GM23338 (cell line): ENCODE data around the gene ZNF366. TPM values are rescaled to one million over a fixed set of nuclear protein-coding genes. Genes with fewer than 3 reads are reported as not detected.

Source experiments
- ATAC-seq: fragments of 200-7000 bp; cut with Tn5 transposase; 3 replicates; pipeline ENCODE4 v1.9.1; 2020
- DNase-seq: peaks from one replicate; pipeline ENCODE4 v3.0.0-alpha.2; 2015; ENCODE audit warnings: low spot score
- H2AFZ ChIP-seq: fragments of 200-600 bp; sonication (generic); 2 replicates; pipeline ENCODE4 v1.8.0; 2016; ENCODE audit warnings: antibody characterized with exemption, mild to moderate bottlenecking, moderate library complexity
- H3F3A ChIP-seq: fragments of 200-600 bp; sonication (generic); replicated peaks from 2 replicates; pipeline ENCODE4 v1.8.0; 2017; ENCODE audit warnings: antibody characterized with exemption, mixed run types, low read depth
- H3K27ac ChIP-seq: fragments of 200-600 bp; sonication (generic); 2 replicates; pipeline ENCODE4 v1.6.1; 2016; ENCODE audit warnings: low read depth
- H3K27me3 ChIP-seq: fragments of 200-600 bp; sonication (generic); 2 replicates; pipeline ENCODE4 v1.8.0; 2016; ENCODE audit warnings: mild to moderate bottlenecking, mixed run types, moderate library complexity; ENCODE audit not compliant: insufficient read depth
- H3K36me3 ChIP-seq: fragments of 200-600 bp; sonication (generic); 2 replicates; pipeline ENCODE4 v1.8.0; 2016; ENCODE audit warnings: mild to moderate bottlenecking; ENCODE audit not compliant: insufficient read depth
- H3K4me1 ChIP-seq: fragments of 200-600 bp; sonication (generic); 2 replicates; pipeline ENCODE4 v1.8.0; 2016; ENCODE audit warnings: mild to moderate bottlenecking, moderate library complexity; ENCODE audit not compliant: insufficient read depth
- H3K4me2 ChIP-seq: fragments of 200-600 bp; sonication (generic); 2 replicates; pipeline ENCODE4 v1.7.1; 2017; ENCODE audit warnings: mixed run types
- H3K4me3 ChIP-seq: fragments of 200-600 bp; sonication (generic); 2 replicates; pipeline ENCODE4 v1.6.1; 2016; ENCODE audit warnings: mixed run types
- H3K79me2 ChIP-seq: fragments of 200-600 bp; sonication (generic); replicated peaks from 2 replicates; pipeline ENCODE4 v1.8.0; 2017; ENCODE audit warnings: mild to moderate bottlenecking; ENCODE audit not compliant: insufficient read depth
- H3K9me2 ChIP-seq: fragments of 200-600 bp; sonication (generic); 2 replicates; pipeline ENCODE4 v1.8.0; 2017; ENCODE audit not compliant: insufficient read depth
- H4K20me1 ChIP-seq: fragments of 200-600 bp; sonication (generic); replicated peaks from 2 replicates; pipeline ENCODE4 v1.8.0; 2017; ENCODE audit warnings: mild to moderate bottlenecking; ENCODE audit not compliant: insufficient read depth
- H3K27ac Mint-ChIP-seq: 2 replicates; pipeline ENCODE4 v1.8.0; 2020; ENCODE audit warnings: inconsistent platforms, mild to moderate bottlenecking, moderate library complexity, mixed read lengths
- H3K27me3 Mint-ChIP-seq: 3 replicates; pipeline ENCODE4 v1.8.0; 2022; ENCODE audit warnings: low read depth, mild to moderate bottlenecking, moderate library complexity, mixed read lengths, inconsistent platforms; ENCODE audit not compliant: insufficient read depth, poor library complexity
- H3K36me3 Mint-ChIP-seq: 3 replicates; pipeline ENCODE4 v1.8.0; 2021; ENCODE audit warnings: low read depth, mild to moderate bottlenecking, inconsistent platforms, moderate library complexity, mixed read lengths
- H3K4me1 Mint-ChIP-seq: 3 replicates; pipeline ENCODE4 v1.8.0; 2020; ENCODE audit warnings: mild to moderate bottlenecking, inconsistent platforms, mixed read lengths
- H3K4me3 Mint-ChIP-seq: 3 replicates; pipeline ENCODE4 v1.8.0; 2021; ENCODE audit warnings: moderate library complexity, mild to moderate bottlenecking, inconsistent platforms, mixed read lengths
- H3K9me3 Mint-ChIP-seq: 3 replicates; pipeline ENCODE4 v1.8.0; 2020; ENCODE audit warnings: moderate library complexity, mild to moderate bottlenecking, inconsistent platforms, mixed read lengths
- CREB1 ChIP-seq: fragments of 250-450 bp; sonication (Bioruptor Pico); IDR thresholded peaks from 2 replicates; pipeline ENCODE4 v1.5.0; 2020; ENCODE audit warnings: low read depth, mild to moderate bottlenecking, moderate library complexity
- ETS1 ChIP-seq: IDR thresholded peaks from 2 replicates; pipeline ENCODE4 v1.6.1; 2016; ENCODE audit warnings: antibody characterized with exemption
- EZH2 ChIP-seq: fragments of 200-600 bp; sonication (generic); IDR thresholded peaks from one replicate; pipeline ENCODE4 v1.8.0; 2017; ENCODE audit warnings: antibody characterized with exemption, mild to moderate bottlenecking, low read depth; ENCODE audit not compliant: unreplicated experiment
- EZH2phosphoT487 ChIP-seq: fragments of 200-600 bp; sonication (generic); IDR thresholded peaks from one replicate; pipeline ENCODE4 v1.8.1; 2018; ENCODE audit warnings: antibody characterized with exemption; ENCODE audit not compliant: unreplicated experiment
- JUNB ChIP-seq: IDR thresholded peaks from one replicate; pipeline ENCODE4 v1.6.1; 2016; ENCODE audit warnings: antibody characterized with exemption; ENCODE audit not compliant: unreplicated experiment
- POLR2AphosphoS5 ChIP-seq: IDR thresholded peaks from 2 replicates; pipeline ENCODE4 v1.6.1; 2016; ENCODE audit warnings: antibody characterized with exemption, low read depth
- REST ChIP-seq: IDR thresholded peaks from one replicate; pipeline ENCODE4 v1.6.1; 2018; ENCODE audit warnings: antibody characterized with exemption; ENCODE audit not compliant: unreplicated experiment
- STAT1 ChIP-seq: IDR thresholded peaks from one replicate; pipeline ENCODE4 v1.6.1; 2016; ENCODE audit warnings: antibody characterized with exemption; ENCODE audit not compliant: unreplicated experiment
- ZNF462 ChIP-seq: fragments of 250-450 bp; sonication (Bioruptor Pico); IDR thresholded peaks from 2 replicates; pipeline ENCODE4 v1.5.0; 2020; ENCODE audit warnings: mild to moderate bottlenecking, moderate library complexity
- polyA plus RNA-seq: library from polyadenylated mRNA; unstranded; fragments of >200 nt; fragmentation: Nextera tagmentation; extraction: Ambion mirVana; gene quantifications from 2 replicates; pipeline ENCODE4 v1.2.1, GENCODE V29; 2016
- total RNA-seq: library from RNA; depleted of rRNA; stranded (reverse); fragments of >200 nt; shearing (Covaris generic); gene quantifications from 2 replicates; pipeline ENCODE4 v1.2.3, GENCODE V29; 2014

ZNF366 gene
- total and polyA plus RNA-seq, 2 experiments from 2014 or later, result not detected

GRCh38 chr5:72453246-72453775, 53.9 kb downstream of the ZNF366 start:
- Histone ChIP-seq H3K36me3 (no peaks in the 10 kb centered on the region), H3K9me2 (peaks cover 22% of the 10 kb centered on the region), H3K27me3 (no peaks in the 10 kb centered on the region), H2AFZ (peak overlapping the region; percentile 94; the same call in 1 of the 2 replicates), H4K20me1 (no peaks in the 10 kb centered on the region), H3F3A (no peaks in the 10 kb centered on the region), H3K79me2 (no peaks in the 10 kb centered on the region), H3K4me3 (no peak overlapping the region), H3K27ac (no peak overlapping the region), H3K4me1 (no peaks in the 10 kb centered on the region), H3K4me2 (no peak overlapping the region)
- no peaks in the 10 kb centered on the region for H3K9me3 Mint-ChIP-seq
- H3K4me3 Mint-ChIP-seq, result no peak overlapping the region
- no peak overlapping the region for H3K27ac Mint-ChIP-seq
- no peaks in the 10 kb centered on the region for H3K36me3 Mint-ChIP-seq
- peaks cover 12% of the 10 kb centered on the region for H3K4me1 Mint-ChIP-seq
- H3K27me3 Mint-ChIP-seq, result peaks cover 8% of the 10 kb centered on the region
- no peak for DNase-seq
- no peak for ATAC-seq
- TF ChIP-seq STAT1, result no peak
- TF ChIP-seq ETS1, result no peak
- no peak for TF ChIP-seq JUNB
- no peak for TF ChIP-seq POLR2AphosphoS5
- TF ChIP-seq ZNF462 (CRISPR knock-in tag), result no peak
- no peak for TF ChIP-seq EZH2phosphoT487
- TF ChIP-seq CREB1 (CRISPR knock-in tag), result no peak
- TF ChIP-seq REST, result no peak
- no peak for TF ChIP-seq EZH2
